BE2C (cell line): ENCODE measurements around the gene MBTD1.

Experiments
- DNase-seq: peaks from one replicate; pipeline ENCODE4 v3.0.0-alpha.2; 2020
- H3K27me3 ChIP-seq: fragments of 250-450 bp; sonication (Bioruptor Pico); 2 replicates; pipeline ENCODE4 v1.5.1; 2020; ENCODE audit warnings: mild to moderate bottlenecking
- H3K36me3 ChIP-seq: fragments of 250-450 bp; sonication (Bioruptor Pico); 2 replicates; pipeline ENCODE4 v1.5.1; 2020; ENCODE audit warnings: mild to moderate bottlenecking
- H3K4me1 ChIP-seq: fragments of 250-450 bp; sonication (Bioruptor Pico); 2 replicates; pipeline ENCODE4 v1.5.1; 2020
- H3K4me3 ChIP-seq: 2 replicates; pipeline ENCODE4 v1.5.1; 2011; ENCODE audit warnings: low read depth, low read length
- H3K9me3 ChIP-seq: fragments of 250-450 bp; sonication (Bioruptor Pico); 2 replicates; pipeline ENCODE4 v1.5.1; 2020
- TF ChIP-seq, protein P1 (sequence below): IDR thresholded peaks from 2 replicates; pipeline ENCODE4 v1.5.1; 2012; ENCODE audit warnings: mild to moderate bottlenecking, low read depth, low read length

The MBTD1 gene

DNA sequence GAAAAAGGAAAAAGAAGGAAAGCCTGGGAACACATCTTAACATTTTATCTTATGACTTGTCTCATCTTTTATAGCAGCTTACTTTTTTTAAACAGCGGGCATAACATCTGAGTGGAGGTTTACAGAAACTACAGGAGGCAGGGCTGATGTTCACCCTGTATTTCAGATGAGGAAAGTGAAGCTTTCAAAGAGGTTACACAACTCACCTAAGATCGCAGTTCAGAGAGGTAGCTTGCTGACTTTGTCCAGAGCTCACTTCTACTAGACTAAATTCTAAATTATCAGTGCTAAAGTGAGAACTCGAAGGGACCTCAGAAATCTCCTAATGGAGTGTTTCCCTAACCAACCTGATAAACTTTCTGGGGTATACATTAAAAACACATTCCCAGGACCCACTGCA, 3.7 kb downstream of the MBTD1 start:
- Histone ChIP-seq H3K4me3 (no peak overlapping the region), H3K4me1 (no peaks in the 10 kb centered on the region), H3K36me3 (peaks cover 25% of the 10 kb centered on the region), H3K9me3 (no peaks in the 10 kb centered on the region), H3K27me3 (no peaks in the 10 kb centered on the region)
- no peak for DNase-seq
- TF ChIP-seq, protein P1, sequence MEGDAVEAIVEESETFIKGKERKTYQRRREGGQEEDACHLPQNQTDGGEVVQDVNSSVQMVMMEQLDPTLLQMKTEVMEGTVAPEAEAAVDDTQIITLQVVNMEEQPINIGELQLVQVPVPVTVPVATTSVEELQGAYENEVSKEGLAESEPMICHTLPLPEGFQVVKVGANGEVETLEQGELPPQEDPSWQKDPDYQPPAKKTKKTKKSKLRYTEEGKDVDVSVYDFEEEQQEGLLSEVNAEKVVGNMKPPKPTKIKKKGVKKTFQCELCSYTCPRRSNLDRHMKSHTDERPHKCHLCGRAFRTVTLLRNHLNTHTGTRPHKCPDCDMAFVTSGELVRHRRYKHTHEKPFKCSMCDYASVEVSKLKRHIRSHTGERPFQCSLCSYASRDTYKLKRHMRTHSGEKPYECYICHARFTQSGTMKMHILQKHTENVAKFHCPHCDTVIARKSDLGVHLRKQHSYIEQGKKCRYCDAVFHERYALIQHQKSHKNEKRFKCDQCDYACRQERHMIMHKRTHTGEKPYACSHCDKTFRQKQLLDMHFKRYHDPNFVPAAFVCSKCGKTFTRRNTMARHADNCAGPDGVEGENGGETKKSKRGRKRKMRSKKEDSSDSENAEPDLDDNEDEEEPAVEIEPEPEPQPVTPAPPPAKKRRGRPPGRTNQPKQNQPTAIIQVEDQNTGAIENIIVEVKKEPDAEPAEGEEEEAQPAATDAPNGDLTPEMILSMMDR = no peak

DNA sequence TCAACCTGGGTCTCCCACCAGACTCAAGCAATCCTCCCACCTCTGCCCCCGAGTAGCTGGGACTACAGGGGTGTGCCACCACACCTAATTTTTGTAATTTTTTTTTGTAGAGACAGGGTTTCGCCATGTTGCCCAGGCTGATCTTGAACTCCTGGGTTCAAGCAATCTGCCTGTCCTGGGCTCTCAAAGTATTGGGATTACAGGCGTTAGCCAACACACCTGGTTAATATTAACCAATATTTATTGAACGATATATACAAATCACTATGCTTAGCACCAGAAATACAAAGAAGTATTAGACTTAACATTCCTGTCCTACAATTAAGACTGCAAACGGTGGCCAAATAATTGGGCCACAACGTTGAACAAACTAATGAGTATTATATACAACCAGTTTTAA, 4.2 kb downstream of the MBTD1 start:
- Histone ChIP-seq H3K4me3 (no peak overlapping the region), H3K4me1 (no peaks in the 10 kb centered on the region), H3K27me3 (no peaks in the 10 kb centered on the region), H3K36me3 (peaks cover 28% of the 10 kb centered on the region), H3K9me3 (no peaks in the 10 kb centered on the region)
- DNase-seq = no peak
- TF ChIP-seq, protein P1 = no peak

GRCh38 chr17:51251010-51251409, 8.8 kb downstream of the MBTD1 start:
- Histone ChIP-seq H3K4me1 (no peaks in the 10 kb centered on the region), H3K9me3 (no peaks in the 10 kb centered on the region), H3K27me3 (no peaks in the 10 kb centered on the region), H3K4me3 (no peak overlapping the region), H3K36me3 (peaks cover 25% of the 10 kb centered on the region)
- TF ChIP-seq, protein P1 = no peak
- DNase-seq = no peak

- TF ChIP-seq, protein P1 = no peak
- H3K4me3 ChIP-seq = no peak overlapping the region
- H3K4me1 ChIP-seq = no peaks in the 10 kb centered on the region
- peaks cover 23% of the 10 kb centered on the region for H3K36me3 ChIP-seq
- no peaks in the 10 kb centered on the region for H3K9me3 ChIP-seq
- no peak for DNase-seq
- no peaks in the 10 kb centered on the region for H3K27me3 ChIP-seq
Observed at GRCh38 chr17:51250314-51250840, 9.5 kb downstream of the MBTD1 start.

- no peak for DNase-seq
- TF ChIP-seq, protein P1 = no peak
- Histone ChIP-seq H3K4me1 (no peaks in the 10 kb centered on the region), H3K36me3 (no peaks in the 10 kb centered on the region), H3K9me3 (no peaks in the 10 kb centered on the region), H3K27me3 (no peaks in the 10 kb centered on the region), H3K4me3 (no peak overlapping the region)
Observed at GRCh38 chr17:51245535-51245934, 14.3 kb downstream of the MBTD1 start.

DNA sequence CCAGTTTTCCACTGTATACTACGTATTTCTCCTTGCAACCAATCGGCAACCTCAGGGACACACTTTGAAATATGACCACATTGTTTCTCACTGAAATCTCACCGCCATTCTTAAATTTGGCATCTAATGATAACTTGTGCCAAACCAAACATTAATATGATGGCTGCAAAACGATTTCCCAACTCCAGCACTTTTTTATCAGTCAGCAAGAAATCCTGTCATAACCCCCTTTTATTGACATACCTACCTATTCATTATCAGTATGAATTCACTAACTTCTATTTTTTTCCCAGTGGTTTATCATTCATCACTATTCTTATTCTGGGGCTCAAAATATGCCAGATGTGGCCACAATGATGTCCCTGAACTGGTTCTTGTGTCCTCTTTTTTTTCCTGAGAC, 15.8 kb downstream of the MBTD1 start:
- Histone ChIP-seq H3K36me3 (no peaks in the 10 kb centered on the region), H3K4me3 (no peak overlapping the region), H3K4me1 (no peaks in the 10 kb centered on the region), H3K9me3 (no peaks in the 10 kb centered on the region), H3K27me3 (no peaks in the 10 kb centered on the region)
- TF ChIP-seq, protein P1 = no peak
- no peak for DNase-seq
